HG03378 (cell line): ENCODE measurements around the gene RNF220.

Experiments used
- ATAC-seq: cut with Tn5 transposase; IDR thresholded peaks from one replicate; pipeline ENCODE4 v1.9.1; 2021; ENCODE audit warnings: mild to moderate bottlenecking, moderate library complexity; ENCODE audit not compliant: unreplicated experiment

RNF220 gene

DNA sequence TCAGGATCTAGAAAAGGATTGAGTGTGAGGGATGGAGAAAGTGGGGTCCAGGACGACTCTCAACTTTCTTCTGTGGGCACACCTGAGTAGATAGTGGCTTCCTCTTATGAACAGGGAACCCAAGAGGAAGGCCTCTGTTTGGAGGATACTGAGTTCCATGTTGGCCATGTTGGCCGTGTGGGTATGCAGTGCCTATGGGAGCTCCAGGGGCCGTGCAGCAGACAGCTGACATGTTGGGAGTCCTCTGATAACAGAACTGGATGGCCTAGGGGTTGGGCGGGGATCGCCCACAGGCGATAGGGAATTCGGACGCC, 226.2 kb downstream of the RNF220 start:
- ATAC-seq, result no peak

DNA sequence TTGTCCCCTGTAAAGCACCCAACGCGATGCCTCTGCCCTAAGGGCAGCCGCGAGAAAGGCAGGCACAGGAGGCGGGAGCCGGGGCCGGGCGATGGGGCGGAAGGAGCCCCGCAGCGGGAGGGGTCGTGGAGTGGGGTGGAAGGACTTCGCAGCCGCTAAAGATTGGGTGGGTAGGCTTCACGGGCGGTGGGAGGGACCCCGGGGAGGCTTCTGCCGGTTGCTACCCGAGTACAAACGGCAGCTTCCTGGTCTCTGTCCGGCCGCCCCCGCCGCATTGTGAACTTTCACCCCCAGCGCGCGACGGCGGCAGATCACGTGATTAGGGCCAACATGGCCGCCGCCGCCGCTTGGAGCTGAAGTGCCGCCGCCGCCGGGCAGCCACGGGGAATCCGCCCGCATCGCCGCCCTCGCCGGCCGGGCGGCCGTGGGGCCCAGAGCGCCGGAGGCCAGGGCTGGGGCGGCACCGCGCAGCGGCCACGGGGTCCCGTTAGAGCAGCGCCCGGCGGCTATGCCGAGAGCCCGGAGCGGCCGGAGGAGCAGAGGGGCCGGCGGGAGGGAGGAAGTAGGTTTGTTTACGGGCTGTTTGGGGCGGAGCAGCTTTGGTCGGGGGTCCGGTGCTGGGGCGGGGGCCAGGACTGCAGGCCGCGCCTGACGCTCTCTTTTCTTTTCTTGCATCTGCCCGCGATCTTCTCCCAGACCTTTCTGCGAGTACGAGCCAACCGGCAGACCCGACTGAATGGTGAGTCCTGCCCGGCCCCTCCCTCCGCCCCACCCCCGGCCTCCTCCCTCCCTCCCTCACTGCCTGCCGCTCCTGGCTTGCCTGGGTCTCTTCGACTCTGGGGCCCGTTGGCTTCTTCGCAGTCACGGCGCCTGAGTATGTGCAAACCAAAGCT, 226.8 kb downstream of the RNF220 start:
- no peak for ATAC-seq

DNA sequence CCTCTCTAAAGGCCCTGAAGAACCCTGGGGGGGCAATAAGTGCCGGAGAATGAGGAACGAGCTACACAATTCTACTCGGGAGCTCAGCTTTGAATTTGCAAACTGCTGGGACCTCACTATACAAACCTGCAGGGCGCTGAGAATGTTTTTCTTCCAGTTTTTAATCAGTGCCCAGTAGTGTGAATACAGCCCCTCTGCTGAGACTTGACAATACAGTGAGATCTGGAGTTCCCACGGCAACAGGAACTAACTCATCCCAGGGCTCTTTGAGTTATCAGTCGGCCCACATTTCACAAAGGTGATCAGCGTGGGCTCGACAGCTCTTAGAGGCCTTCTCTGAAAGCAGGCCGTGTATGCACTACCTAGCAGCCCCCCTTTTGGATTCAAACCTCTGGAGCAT, 227.5 kb downstream of the RNF220 start:
- no peak for ATAC-seq

DNA sequence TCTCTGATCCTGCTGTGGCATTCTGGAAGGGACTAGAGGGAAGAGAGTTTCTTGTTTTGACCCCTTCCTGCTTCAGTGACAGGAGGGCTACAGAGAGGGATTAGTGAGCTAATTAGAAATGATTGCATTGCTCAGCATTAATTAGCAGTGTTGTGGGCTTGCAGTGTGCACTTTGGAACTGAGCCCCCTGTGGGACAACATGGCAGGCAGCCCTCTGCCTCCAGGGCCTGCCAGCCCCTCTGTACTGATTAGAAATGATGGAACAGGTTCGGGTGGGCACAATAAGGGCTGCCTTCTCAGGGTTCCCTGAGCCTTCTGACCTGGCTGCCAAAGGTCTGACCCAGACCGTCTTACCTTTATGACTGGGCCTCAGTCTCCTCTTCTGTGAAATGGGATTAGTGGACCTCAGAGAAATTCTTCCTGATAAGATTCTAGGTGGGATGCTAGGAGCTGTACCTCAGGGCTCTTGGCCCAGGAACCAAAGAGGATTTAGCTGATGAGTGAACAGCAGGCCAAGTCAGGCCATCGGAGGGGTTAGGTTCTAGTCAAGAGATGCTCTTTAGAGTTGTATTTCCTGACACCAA, 229.6 kb downstream of the RNF220 start:
- no peak for ATAC-seq

DNA sequence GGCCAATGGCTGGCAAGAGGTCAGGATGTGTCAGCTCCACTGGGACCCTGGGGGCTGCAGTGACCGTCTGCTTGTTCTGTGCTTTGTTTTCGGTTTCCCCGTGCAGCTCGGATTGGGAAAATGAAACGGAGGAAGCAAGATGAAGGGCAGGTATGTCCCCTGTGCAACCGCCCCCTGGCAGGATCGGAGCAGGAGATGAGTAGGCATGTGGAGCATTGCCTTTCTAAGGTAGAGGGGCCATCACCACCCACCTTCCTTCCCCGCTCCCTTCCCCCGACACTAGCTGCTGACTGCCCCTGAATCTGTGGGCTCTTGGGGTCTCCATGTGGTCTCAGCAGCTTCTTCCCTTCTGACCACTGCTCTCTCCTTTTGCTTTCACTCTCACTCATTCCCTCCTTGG, 230.4 kb downstream of the RNF220 start:
- no peak for ATAC-seq

DNA sequence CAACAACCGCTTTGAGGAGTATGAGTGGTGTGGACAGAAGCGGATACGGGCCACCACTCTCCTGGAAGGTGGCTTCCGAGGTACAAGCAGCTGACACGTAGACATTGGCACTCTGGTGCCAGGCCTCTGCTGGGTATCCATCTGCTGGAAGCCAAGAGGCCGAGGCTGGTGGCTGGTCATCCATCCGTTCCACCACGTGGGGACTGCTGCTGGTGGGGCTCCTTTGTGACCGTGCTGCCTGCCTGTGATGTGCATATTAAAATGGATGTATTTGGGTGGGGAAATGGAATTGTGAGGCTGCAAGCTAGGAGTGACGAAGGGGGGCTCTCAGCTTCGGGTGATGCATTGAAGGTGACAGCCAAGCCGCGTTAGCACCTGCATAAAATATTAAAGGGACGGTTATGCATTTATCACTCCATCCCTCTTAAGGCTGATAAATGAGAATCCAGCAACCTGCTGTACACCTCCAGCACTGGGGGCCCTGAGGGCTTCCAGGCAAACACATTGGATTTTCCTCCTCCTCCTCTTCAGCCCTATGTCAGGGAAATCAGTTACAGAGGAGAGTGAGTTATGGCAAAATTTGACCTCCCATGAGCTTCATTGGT, 231.1 kb downstream of the RNF220 start:
- ATAC-seq, result no peak

DNA sequence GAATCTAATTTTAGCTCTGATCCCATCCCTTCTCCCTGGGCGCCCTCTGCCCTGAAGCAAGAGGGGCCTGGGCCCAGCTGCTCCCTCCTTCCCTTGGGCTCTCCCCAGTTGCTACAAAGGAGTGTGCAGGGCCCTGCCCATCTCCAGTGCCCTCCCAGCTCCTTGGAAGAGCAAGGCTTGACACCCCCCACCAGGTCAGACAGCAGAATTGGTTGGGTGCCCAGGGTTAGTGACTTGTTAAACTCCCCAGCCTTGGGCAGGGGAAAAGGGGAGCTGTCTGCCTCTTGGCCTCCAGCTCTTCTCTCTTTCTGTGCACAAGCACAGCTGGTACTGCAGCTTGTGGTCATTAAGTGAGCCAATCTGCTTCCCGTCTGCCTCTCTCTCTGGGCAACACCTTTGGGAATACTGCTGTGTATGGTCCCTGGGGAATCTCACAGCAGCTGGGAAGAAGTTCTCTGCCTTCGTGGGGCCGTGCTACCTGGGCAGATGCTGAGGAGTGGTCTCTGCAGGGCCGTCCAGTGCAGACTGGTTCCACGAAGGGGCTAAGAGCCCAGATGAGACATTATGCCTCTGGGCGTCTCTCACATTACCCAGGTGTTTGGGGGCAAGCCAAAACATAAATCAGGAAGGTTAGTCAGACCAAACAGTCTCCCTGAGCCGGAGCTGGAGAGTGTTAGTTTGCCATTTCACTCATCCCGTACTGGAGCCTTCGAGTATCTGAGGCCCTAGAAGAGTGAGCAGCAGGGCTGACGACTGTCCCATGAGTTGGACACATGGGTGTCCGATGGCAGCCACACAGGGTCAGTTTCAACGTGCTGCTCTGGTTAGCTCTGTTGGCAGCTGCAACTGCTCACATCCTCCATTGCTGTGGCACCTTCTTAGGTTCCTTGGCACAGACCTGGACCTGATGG, 231.9 kb downstream of the RNF220 start:
- no peak for ATAC-seq

DNA sequence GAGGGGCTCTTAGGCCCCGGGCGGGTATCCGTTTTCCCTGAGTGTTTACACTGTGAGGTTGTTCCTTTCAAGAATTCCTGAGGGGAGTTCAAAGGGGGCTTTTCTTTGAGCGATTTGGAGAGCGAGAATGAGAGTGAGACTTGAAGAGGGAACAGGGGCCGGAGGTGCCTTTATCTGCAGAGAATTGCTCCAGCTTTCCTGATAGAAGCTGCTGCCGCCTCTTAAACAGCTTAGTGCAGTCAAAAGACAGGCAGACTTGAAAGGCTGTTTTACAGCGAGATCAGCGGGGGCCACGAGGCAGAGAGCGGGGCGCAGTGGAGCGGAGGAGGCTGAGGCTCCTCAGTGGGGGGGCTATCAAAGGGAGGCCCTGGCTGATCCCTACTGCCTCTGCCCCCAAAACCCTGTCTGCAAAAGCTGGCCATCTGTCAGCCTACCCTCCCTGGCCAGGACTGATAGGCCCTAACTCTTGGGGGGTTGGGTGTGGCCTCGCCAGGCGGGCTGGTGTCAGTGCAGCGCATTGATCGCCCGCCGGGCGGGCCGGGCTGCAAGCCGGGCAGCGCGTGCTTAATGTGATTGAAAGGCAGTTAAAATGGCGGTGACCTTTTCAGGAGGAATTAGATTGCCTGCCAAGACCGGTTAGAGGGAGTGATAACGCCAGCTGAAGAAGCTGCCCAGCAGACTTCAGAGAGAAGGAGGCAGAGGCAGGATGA, 232.8 kb downstream of the RNF220 start:
- ATAC-seq, result no peak

DNA sequence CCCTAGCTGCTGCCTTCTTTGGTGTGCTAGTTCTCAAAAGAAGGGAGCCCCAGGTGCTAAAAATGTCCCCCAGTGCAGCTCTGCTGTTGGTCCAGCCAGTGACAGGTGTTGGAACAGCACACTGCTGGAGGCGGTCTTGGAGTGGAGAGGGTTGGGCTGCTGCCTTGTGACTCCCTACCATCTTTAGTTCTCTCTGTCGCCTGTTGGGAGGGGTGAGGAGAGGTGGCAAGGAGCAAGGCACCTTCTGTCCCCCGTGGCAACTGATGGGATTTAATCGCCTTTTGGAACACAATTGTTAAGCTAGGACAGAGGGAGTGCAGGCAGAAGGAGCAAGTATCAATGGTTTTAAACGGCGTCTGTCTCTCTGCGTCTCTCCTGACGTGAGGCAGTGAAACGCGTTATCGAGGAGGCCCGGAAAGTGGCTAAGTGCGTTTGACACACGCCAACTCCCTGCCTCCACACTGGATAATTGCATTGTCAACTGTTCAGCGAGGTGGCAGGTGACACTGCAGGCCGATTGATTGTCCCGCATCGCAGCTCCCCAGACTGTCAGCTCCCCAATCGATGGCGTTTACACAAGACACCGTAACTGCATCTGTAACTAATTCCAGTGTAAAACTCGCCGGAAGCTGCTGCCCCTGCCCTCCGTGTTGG, 235.3 kb downstream of the RNF220 start:
- no peak for ATAC-seq

DNA sequence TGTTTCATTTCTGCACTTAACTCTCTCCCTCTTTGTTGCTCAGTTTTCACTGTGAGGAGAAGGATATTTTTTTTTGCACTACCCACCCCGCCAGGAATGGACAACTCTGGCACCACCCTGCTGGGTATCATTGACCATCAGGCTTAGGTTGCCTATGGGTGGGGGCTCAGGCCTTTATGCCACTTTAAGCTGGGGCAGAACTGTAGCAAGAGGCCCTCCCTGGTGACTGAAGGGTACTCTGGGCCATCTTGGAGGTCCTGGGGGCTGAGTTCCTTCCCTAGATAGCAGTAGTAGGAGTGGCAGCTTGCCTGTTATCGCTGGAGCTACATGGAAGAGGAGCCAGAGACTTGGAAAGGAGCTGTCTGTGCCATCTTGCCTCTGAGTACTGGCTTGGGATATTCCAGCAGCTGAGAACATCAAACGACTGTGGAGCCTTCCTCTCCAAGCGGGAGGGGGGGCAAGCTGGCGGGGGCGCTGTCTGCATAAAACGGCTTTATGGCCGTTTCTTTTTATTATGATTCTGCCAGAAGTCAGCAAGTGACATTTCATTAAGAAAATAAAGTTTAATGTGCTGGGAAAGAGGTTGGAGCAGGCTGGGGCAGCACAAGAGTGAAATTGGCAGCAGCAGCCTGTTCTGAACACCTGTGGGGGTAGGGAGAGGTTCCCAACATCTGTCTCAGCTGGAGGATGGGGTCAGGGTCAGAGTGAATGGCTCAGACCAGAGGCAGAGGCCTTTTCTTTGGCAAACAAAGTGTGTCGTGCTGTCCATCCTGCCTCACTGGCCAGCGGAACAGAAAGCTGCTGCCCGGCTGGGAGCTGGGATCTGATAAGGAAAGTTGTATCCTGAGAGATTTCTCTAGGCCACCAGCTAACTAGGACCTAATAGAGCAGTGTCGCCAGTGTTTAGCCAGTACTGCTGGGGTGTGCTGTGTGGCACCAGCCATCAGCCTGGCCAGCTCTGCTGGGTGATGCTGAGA, 236.4 kb downstream of the RNF220 start:
- no peak for ATAC-seq

DNA sequence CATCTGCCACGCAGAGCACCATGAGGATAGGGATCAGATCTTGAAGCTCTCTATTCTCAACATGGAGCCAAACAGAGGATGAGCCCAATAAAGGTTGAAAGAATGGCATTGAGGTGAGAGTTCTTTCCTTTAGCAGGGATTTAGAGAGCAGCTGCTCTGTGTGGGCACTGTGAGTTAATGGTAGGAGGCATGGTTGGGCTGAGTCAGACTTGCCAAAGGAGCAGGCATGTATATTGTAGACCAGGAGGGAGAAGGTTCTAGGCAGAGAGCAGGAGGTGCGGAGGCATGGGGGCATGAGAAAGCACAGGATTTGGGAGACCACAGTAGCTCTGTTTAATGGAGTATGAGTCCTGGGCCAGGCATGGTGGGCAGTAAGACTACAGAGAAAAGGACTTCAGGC, 237.2 kb downstream of the RNF220 start:
- no peak for ATAC-seq

DNA sequence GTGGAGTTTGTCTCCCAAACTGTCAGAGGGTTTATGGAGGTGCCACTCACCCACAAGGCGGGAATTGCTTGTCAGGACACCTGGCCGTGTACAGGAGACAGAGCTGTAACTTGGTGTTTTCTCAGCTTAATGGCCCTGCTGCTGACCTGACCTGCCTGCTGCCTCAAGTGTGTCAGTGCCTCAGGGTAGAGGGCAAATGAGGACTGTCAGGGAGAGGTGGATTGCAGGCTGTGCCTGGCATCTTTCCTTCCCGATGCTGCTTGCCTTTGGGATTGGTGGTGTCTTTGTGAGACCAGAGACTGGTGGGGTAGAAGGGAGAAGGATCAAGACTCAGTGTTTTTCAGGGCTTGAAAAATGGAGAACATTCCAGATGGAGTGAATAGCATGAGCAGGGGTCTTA, 237.9 kb downstream of the RNF220 start:
- ATAC-seq, result no peak

DNA sequence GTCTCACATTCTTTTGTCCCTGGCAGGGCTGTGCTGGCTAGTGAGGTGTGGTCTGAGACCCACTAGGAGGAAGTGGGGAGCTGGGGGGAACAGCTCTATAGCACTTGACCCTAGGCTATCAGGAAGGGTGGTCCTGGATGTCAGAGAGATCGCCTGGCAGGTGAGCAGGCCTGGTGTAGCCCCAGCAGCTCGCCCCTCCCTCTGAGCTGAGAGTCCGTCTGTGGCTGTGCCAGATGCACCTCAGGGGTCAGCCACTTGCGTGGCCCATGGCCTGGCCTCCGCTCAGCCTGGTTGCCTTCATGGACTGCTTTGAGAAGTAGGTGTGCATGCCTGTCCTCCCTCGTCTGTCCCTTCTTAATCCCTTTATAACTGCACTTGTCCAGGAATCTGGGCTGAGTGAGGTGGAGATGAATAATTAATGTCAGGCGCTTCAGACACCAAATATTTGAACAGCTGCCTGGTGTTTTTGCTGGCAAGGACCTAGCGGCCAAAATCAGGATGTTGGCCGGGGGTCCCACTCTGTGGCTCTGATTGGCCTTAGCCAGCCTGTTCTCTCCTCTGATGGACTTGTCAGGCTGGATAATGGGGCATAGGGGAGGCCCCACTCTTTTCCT, 238.8 kb downstream of the RNF220 start:
- ATAC-seq, result no peak

DNA sequence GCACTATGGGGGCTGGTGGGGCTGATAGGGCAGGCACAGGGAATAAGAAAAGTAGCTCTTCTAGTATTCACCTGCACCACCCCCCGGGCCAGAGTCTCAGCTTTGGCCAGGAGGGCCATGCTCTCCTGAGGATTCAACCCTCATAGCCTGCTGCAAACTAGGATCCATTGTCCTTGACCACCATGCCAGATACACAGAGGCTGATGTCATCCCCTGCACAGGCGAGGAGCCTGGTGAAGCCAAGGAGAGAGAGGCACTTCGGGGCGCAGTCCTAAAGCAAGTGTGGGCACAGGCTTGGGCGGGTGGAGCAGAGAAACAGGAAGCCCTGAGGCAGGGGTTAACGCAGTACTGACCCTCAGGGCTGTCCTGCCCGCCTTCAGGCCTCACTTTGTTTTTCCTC, 239.8 kb downstream of the RNF220 start:
- ATAC-seq, result no peak

DNA sequence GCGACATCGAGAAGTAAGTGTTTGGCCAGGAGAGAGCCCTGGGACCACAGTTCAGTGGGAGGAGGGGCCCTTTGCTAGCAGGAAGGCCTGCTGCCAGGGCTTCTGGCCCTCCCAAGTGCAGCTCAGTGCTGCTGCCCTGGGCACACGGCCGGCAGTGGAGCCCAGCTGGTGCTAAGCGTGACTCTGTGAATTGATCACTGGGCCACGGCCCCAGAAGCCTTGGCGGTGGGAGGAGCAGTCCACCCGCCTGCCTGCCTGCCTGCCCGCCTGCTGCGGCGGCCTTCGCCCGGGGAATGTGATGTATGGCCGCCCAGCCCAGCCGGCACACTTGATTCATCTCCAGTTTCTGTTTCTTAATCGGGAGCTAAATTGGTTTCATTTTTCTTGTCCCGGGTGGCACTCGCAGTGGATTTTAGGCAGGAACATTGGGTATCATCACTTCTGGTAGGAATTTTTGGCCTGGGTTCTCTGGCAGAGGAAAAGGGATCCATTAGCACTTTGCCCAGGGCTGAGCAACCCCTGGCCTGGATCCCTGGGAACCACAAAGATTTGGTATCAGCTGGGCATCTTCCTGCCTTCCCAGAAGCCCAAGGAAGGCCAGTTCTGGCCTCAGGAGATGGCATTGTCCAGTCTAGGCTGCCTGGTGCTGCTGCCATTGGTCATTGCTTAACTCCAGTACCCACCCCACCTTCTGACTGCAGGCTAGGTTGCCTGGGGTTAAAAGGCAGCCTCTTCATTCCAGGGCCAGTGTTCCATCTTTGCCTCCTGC, 240.6 kb downstream of the RNF220 start:
- ATAC-seq, result no peak

DNA sequence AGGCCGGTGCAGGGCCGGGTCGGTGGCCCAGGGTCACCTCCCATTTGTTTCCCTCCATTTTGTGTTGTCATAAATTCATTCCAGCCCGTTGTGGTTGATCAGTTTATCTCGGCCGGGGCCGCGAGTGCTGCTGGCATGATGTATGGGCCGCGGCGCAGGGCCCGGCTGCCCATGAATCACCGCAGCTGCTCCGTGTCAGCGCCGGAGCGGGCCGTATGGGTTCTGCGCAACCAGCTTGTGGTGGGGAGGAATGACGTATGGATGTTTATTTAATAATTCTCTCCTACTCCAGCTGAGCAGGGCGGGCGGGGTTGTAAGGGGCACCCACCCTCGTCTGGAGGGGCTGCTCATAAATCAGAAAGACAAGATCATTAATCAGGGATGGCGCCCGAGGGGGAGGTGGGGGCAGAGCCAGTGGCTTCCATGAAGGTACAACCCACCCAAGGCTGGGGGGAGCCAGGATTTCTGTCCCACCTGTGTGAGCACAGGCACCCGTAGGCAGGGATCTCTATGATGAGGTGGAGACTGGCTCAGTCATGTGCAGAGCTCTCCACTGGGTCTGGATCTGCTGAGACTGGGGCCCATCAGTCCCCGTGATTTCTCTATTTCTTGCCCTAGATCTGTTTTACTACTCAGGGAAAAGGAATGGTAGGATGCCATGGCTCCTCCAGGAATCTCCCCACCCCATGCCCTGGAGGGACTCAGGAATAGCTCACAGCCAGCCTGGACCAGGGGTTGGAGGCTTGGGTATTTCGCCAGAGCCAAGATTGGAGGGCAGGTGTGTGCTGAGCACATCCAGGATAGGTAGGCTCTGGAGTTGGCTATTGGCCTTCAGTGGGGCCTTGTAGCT, 241.4 kb downstream of the RNF220 start:
- no peak for ATAC-seq

DNA sequence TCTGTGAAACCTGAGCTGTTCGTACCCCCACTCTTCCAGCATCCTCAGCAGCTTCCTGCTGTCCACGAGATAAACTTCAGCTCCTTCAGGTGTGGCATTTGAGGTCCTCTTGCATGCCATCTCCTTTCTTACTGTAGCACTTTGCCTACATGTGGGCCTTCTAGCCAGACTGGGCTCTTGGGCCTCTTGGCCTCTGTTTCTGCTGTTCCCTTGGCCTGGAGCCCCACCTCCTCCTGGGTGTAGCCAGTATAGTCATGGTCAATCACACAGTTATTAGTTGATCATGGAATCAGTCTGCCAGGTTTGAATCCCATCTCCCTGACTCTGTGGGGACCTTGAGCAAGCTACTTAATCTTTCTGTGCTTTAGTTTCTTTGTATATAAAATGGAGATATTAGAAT, 242.8 kb downstream of the RNF220 start:
- no peak for ATAC-seq
